Measurements from ENCODE around the gene ECI2.

ECI2 gene

DNA sequence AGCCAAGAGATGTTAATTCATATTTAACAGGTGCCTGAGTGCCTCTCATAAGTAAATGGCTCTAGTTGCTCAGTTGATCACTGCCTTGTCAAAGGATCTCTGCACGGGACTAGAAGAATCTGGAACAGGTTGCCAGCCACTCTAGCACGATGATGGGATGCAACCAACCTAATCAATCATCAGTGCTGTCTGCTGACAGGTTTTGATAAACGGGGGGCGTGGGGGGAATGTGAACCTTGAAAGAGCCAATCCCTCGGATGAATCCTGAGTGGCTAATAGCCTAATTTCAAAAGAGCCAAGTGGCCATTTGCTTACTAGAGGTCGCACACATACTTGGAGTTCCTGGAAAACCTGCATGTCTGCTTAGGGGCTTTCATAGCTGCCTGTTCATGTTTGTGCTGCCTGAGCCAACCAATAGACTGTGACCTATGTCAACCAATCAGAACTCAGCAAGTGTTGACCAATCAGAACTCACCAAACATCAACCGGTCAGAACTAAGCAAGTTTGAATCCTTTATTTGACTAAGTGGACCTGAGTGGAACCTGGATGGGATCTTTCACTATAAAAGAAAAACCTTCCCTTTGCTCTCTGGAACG, 43.5 kb upstream of the ECI2 start:
- Histone ChIP-seq H4K91ac (ENCODE audit: low read depth, low read length, poor library complexity) (no peak overlapping the region), H3K14ac (ENCODE audit: low read length) (no peak overlapping the region), H3K18ac (ENCODE audit: low read length) (no peak overlapping the region), H4K8ac (ENCODE audit: low read depth, low read length) (no peak overlapping the region), H3K4me3 (ENCODE audit: low read length in 2 of 2) (no peak overlapping the region), H3K9me3 (replicated peaks in 1 of 2; ENCODE audit: control insufficient read depth in 2 of 2, insufficient read depth in 1 of 2, low read depth in 1 of 2, low read length in 2 of 2) (no peaks in the 10 kb centered on the region), H2AK5ac (ENCODE audit: low read depth, low read length) (no peak overlapping the region), H3K23ac (ENCODE audit: low read depth, low read length, poor library complexity) (no peak overlapping the region), H2BK5ac (ENCODE audit: low read length) (no peak overlapping the region), H3K36me3 (replicated peaks in 1 of 2; ENCODE audit: control insufficient read depth in 2 of 2, insufficient read depth in 2 of 2, low read length in 2 of 2) (no peaks in the 10 kb centered on the region), H3K27me3 (ENCODE audit: control insufficient read depth in 3 of 3, insufficient read depth in 3 of 3, low read depth in 1 of 3, low read length in 3 of 3) (no peaks in the 10 kb centered on the region), H2BK12ac (ENCODE audit: low read length) (no peak overlapping the region), H2AFZ (ENCODE audit: low read length) (no peak overlapping the region), H3K9ac (ENCODE audit: low read depth, low read length, poor library complexity) (no peak overlapping the region), H3K4me1 (ENCODE audit: control insufficient read depth in 2 of 2, insufficient read depth in 1 of 2, low read depth in 1 of 2, low read length in 2 of 2) (no peaks in the 10 kb centered on the region), H3K4ac (ENCODE audit: low read length) (no peak overlapping the region), H2BK120ac (ENCODE audit: low read depth, low read length) (no peak overlapping the region), H2BK15ac (ENCODE audit: low read length) (no peak overlapping the region), H3K4me2 (ENCODE audit: insufficient read depth, low read length, poor library complexity, severe bottlenecking) (no peak overlapping the region), H3K27ac (replicated peaks; ENCODE audit: low read length) (no peak overlapping the region), H3K79me1 (ENCODE audit: low read depth, low read length) (no peaks in the 10 kb centered on the region)
- WGBS, 2 donors (ENCODE audit: extremely low coverage in 2 of 2, insufficient read length in 2 of 2, insufficient replicate concordance in 1 of 2) = no CpG with 5 or more reads among the region's 8 CpGs
- DNase-seq (ENCODE audit: low spot score) = no peak

DNA sequence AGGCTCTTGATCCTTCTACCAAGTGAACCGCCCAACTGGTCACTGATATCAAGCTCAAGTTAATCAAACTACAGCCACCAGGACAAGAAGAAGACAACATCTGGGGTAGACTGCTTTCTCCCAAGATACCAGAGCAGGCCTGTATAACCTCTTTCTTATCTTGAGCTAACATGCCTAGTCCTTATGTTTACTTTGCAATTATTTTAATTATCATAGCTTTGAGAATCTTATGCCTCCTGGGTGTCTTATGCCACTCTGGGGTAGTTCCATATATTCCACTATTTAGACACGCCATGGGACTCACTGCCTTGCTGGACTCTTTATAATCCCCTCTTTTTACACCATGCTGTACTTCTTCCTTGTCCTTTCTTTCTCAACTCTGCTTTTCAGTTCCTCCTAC, 41.5 kb upstream of the ECI2 start:
- Histone ChIP-seq H2AK5ac (ENCODE audit: low read depth, low read length) (no peak overlapping the region), H2AFZ (ENCODE audit: low read length) (no peak overlapping the region), H3K27ac (replicated peaks; ENCODE audit: low read length) (no peak overlapping the region), H4K91ac (ENCODE audit: low read depth, low read length, poor library complexity) (no peak overlapping the region), H4K8ac (ENCODE audit: low read depth, low read length) (no peak overlapping the region), H3K14ac (ENCODE audit: low read length) (no peak overlapping the region), H3K9me3 (replicated peaks in 1 of 2; ENCODE audit: control insufficient read depth in 2 of 2, insufficient read depth in 1 of 2, low read depth in 1 of 2, low read length in 2 of 2) (no peaks in the 10 kb centered on the region), H3K4me1 (ENCODE audit: control insufficient read depth in 2 of 2, insufficient read depth in 1 of 2, low read depth in 1 of 2, low read length in 2 of 2) (peaks cover 0 to 4% of the 10 kb centered on the region in 2 donors), H2BK12ac (ENCODE audit: low read length) (no peak overlapping the region), H2BK5ac (ENCODE audit: low read length) (no peak overlapping the region), H3K23ac (ENCODE audit: low read depth, low read length, poor library complexity) (no peak overlapping the region), H2BK15ac (ENCODE audit: low read length) (no peak overlapping the region), H3K9ac (ENCODE audit: low read depth, low read length, poor library complexity) (no peak overlapping the region), H3K36me3 (replicated peaks in 1 of 2; ENCODE audit: control insufficient read depth in 2 of 2, insufficient read depth in 2 of 2, low read length in 2 of 2) (no peaks in the 10 kb centered on the region), H3K79me1 (ENCODE audit: low read depth, low read length) (no peaks in the 10 kb centered on the region), H3K18ac (ENCODE audit: low read length) (no peak overlapping the region), H3K4me3 (ENCODE audit: low read length in 2 of 2) (no peak overlapping the region), H3K27me3 (ENCODE audit: control insufficient read depth in 3 of 3, insufficient read depth in 3 of 3, low read depth in 1 of 3, low read length in 3 of 3) (no peaks in the 10 kb centered on the region), H2BK120ac (ENCODE audit: low read depth, low read length) (no peak overlapping the region), H3K4me2 (ENCODE audit: insufficient read depth, low read length, poor library complexity, severe bottlenecking) (no peak overlapping the region), H3K4ac (ENCODE audit: low read length) (no peak overlapping the region)
- WGBS, 2 donors (ENCODE audit: extremely low coverage in 2 of 2, insufficient read length in 2 of 2, insufficient replicate concordance in 1 of 2) = no CpG with 5 or more reads among the region's 2 CpGs
- no peak for DNase-seq (ENCODE audit: low spot score)

DNA sequence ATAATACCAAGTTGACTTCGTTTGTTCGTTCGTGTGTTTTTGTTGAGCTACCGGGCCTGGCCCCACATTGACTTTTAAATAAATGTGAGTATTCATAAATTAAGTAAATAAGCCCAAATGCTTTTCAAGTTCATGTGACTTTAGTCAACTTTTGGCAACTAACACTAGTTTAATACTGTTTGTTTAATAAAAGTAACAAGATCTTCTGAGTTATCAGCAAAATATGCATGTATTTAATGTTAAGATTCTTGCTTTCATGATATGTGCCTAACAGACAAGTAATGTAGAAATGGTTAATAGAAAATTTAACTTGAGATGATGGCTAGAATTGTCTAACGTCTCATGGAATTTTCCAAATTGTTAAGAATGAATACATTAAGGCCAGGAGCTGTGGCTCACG, 38.7 kb upstream of the ECI2 start:
- Histone ChIP-seq H3K14ac (ENCODE audit: low read length) (no peak overlapping the region), H3K79me1 (ENCODE audit: low read depth, low read length) (no peaks in the 10 kb centered on the region), H2AK5ac (ENCODE audit: low read depth, low read length) (no peak overlapping the region), H2BK15ac (ENCODE audit: low read length) (no peak overlapping the region), H3K4me2 (ENCODE audit: insufficient read depth, low read length, poor library complexity, severe bottlenecking) (no peak overlapping the region), H3K9me3 (replicated peaks in 1 of 2; ENCODE audit: control insufficient read depth in 2 of 2, insufficient read depth in 1 of 2, low read depth in 1 of 2, low read length in 2 of 2) (no peaks in the 10 kb centered on the region), H2BK5ac (ENCODE audit: low read length) (no peak overlapping the region), H2BK120ac (ENCODE audit: low read depth, low read length) (no peak overlapping the region), H3K18ac (ENCODE audit: low read length) (no peak overlapping the region), H4K91ac (ENCODE audit: low read depth, low read length, poor library complexity) (no peak overlapping the region), H3K36me3 (replicated peaks in 1 of 2; ENCODE audit: control insufficient read depth in 2 of 2, insufficient read depth in 2 of 2, low read length in 2 of 2) (no peaks in the 10 kb centered on the region), H3K27me3 (ENCODE audit: control insufficient read depth in 3 of 3, insufficient read depth in 3 of 3, low read depth in 1 of 3, low read length in 3 of 3) (no peaks in the 10 kb centered on the region), H3K4ac (ENCODE audit: low read length) (no peak overlapping the region), H3K4me3 (ENCODE audit: low read length in 2 of 2) (no peak overlapping the region), H3K9ac (ENCODE audit: low read depth, low read length, poor library complexity) (no peak overlapping the region), H3K4me1 (ENCODE audit: control insufficient read depth in 2 of 2, insufficient read depth in 1 of 2, low read depth in 1 of 2, low read length in 2 of 2) (peaks cover under 1 to 4% of the 10 kb centered on the region in 2 donors), H4K8ac (ENCODE audit: low read depth, low read length) (no peak overlapping the region), H2AFZ (ENCODE audit: low read length) (no peak overlapping the region), H3K23ac (ENCODE audit: low read depth, low read length, poor library complexity) (no peak overlapping the region), H2BK12ac (ENCODE audit: low read length) (no peak overlapping the region), H3K27ac (replicated peaks; ENCODE audit: low read length) (no peak overlapping the region)
- no CpG with 5 or more reads among the region's 6 CpGs for WGBS, 2 donors (ENCODE audit: extremely low coverage in 2 of 2, insufficient read length in 2 of 2, insufficient replicate concordance in 1 of 2)
- no peak for DNase-seq (ENCODE audit: low spot score)

DNA sequence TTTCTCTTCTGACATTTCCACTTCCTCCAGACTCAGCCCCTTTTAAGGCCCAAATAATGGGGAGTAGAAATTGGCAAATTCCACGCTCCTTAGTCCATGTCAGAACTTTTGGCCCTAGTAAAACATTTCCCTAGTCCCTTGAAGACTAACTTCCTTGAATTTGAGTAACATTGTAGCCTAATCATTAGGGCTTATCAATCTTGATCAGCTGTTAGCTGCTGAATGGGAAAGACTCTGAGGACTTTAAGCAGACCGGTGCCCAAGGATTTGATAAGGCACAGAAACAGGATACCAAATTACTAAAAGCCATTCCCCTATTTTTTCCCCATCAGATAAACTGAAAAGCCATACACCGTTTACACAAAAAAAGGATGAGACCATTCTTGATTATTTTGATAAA, 37.0 kb upstream of the ECI2 start:
- no peak overlapping the region for H3K27ac ChIP-seq (replicated peaks; ENCODE audit: low read length)
- no peaks in the 10 kb centered on the region for H3K36me3 ChIP-seq (replicated peaks in 1 of 2; ENCODE audit: control insufficient read depth in 2 of 2, insufficient read depth in 2 of 2, low read length in 2 of 2)
- no peak for DNase-seq (ENCODE audit: low spot score)
- no peak overlapping the region for H2BK15ac ChIP-seq (ENCODE audit: low read length)
- no peak overlapping the region for H3K14ac ChIP-seq (ENCODE audit: low read length)
- no peaks in the 10 kb centered on the region for H3K9me3 ChIP-seq (replicated peaks in 1 of 2; ENCODE audit: control insufficient read depth in 2 of 2, insufficient read depth in 1 of 2, low read depth in 1 of 2, low read length in 2 of 2)
- no peak overlapping the region for H3K23ac ChIP-seq (ENCODE audit: low read depth, low read length, poor library complexity)
- H2AFZ ChIP-seq (ENCODE audit: low read length) = no peak overlapping the region
- no peak overlapping the region for H3K4ac ChIP-seq (ENCODE audit: low read length)
- no peak overlapping the region for H4K91ac ChIP-seq (ENCODE audit: low read depth, low read length, poor library complexity)
- no peak overlapping the region for H4K8ac ChIP-seq (ENCODE audit: low read depth, low read length)
- H2BK120ac ChIP-seq (ENCODE audit: low read depth, low read length) = no peak overlapping the region
- WGBS, 2 donors (ENCODE audit: extremely low coverage in 2 of 2, insufficient read length in 2 of 2, insufficient replicate concordance in 1 of 2) = no CpG with 5 or more reads among the region's 3 CpGs
- H2BK5ac ChIP-seq (ENCODE audit: low read length) = no peak overlapping the region
- no peak overlapping the region for H3K4me2 ChIP-seq (ENCODE audit: insufficient read depth, low read length, poor library complexity, severe bottlenecking)
- H3K4me3 ChIP-seq (ENCODE audit: low read length in 2 of 2) = no peak overlapping the region
- no peak overlapping the region for H3K18ac ChIP-seq (ENCODE audit: low read length)
- H3K79me1 ChIP-seq (ENCODE audit: low read depth, low read length) = no peaks in the 10 kb centered on the region
- H3K9ac ChIP-seq (ENCODE audit: low read depth, low read length, poor library complexity) = no peak overlapping the region
- H3K27me3 ChIP-seq (ENCODE audit: control insufficient read depth in 3 of 3, insufficient read depth in 3 of 3, low read depth in 1 of 3, low read length in 3 of 3) = no peaks in the 10 kb centered on the region
- no peak overlapping the region for H2BK12ac ChIP-seq (ENCODE audit: low read length)
- no peak overlapping the region for H2AK5ac ChIP-seq (ENCODE audit: low read depth, low read length)
- H3K4me1 ChIP-seq (ENCODE audit: control insufficient read depth in 2 of 2, insufficient read depth in 1 of 2, low read depth in 1 of 2, low read length in 2 of 2) = peaks cover 3 to 7% of the 10 kb centered on the region in 2 donors
